ENCODE data around the gene KPNA4.
"Not testable (repeated sequence)": the region's sequence is repeated elsewhere in the genome, so short reads cannot be mapped to it uniquely, and the experiment has no call there.

Gene KPNA4

GRCh38 chr3:160565442-160566403 is at the start of gene KPNA4:
TSS of gene KPNA4 (minus strand) at chr3:160565571. CDS start at chr3:160565282, 289 bp downstream.
- peak; percentile 97 for DNase-seq

GRCh38 chr3:160613661-160614060 is 48.3 kb upstream of the KPNA4 start:
- DNase-seq, result no peak

GRCh38 chr3:160612386-160613075 is 47.2 kb upstream of the KPNA4 start:
- DNase-seq, result no peak

- no peak for DNase-seq
Measured at GRCh38 chr3:160611141-160611540, 45.8 kb upstream of the KPNA4 start.

- no peak for DNase-seq
Measured at GRCh38 chr3:160608870-160609269, 43.5 kb upstream of the KPNA4 start.

- DNase-seq, result no peak
Measured at GRCh38 chr3:160607826-160608225, 42.5 kb upstream of the KPNA4 start.

- DNase-seq, result no peak
Measured at GRCh38 chr3:160605315-160605714, 39.9 kb upstream of the KPNA4 start.

- not testable (repeated sequence) for DNase-seq
Measured at GRCh38 chr3:160603845-160604244, 38.5 kb upstream of the KPNA4 start.

GRCh38 chr3:160602259-160602658 is 36.9 kb upstream of the KPNA4 start:
- DNase-seq, result no peak

- DNase-seq, result no peak
Measured at GRCh38 chr3:160601288-160601687, 35.9 kb upstream of the KPNA4 start.

- DNase-seq, result no peak
Measured at GRCh38 chr3:160598865-160599264, 33.5 kb upstream of the KPNA4 start.

- DNase-seq, result no peak
Measured at GRCh38 chr3:160588023-160588422, 22.7 kb upstream of the KPNA4 start.

GRCh38 chr3:160587105-160587504 is 21.7 kb upstream of the KPNA4 start:
- no peak for DNase-seq

GRCh38 chr3:160586679-160587078 is 21.3 kb upstream of the KPNA4 start:
- DNase-seq, result no peak

GRCh38 chr3:160583451-160583850 is 18.1 kb upstream of the KPNA4 start:
- DNase-seq, result no peak

- DNase-seq, result no peak
Measured at GRCh38 chr3:160580938-160581337, 15.6 kb upstream of the KPNA4 start.

GRCh38 chr3:160577556-160578195 is 12.3 kb upstream of the KPNA4 start:
- no peak for DNase-seq

GRCh38 chr3:160577093-160577492 is 11.7 kb upstream of the KPNA4 start:
- DNase-seq, result no peak

- no peak for DNase-seq
Measured at GRCh38 chr3:160576621-160577020, 11.2 kb upstream of the KPNA4 start.

GRCh38 chr3:160575589-160575988 is 10.2 kb upstream of the KPNA4 start:
- no peak for DNase-seq

- no peak for DNase-seq
Measured at GRCh38 chr3:160574636-160575035, 9.3 kb upstream of the KPNA4 start.

GRCh38 chr3:160573955-160574525 is 8.7 kb upstream of the KPNA4 start:
- DNase-seq, result not testable (repeated sequence)
